Activated T-helper 17 cell treated with anti-CD3 and anti-CD28 coated beads, Interleukin-2, amount 50 U/mL, for 72 hours (primary cell): ENCODE measurements around the gene GNG13. TPM values are rescaled to one million over a fixed set of nuclear protein-coding genes. Genes with fewer than 3 reads are reported as not detected.
A peak's percentile ranks its signal among the peaks of the same experiment; 100 is the strongest.
"Not testable (repeated sequence)": the region's sequence is repeated elsewhere in the genome, so short reads cannot be mapped to it uniquely, and the experiment has no call there.

ENCODE experiments used
- ATAC-seq: fragments of 150-1000 bp; cut with Tn5 transposase; replicated peaks from 2 replicates; pipeline ENCODE4 v1.10.0; 2021; ENCODE audit warnings: mild to moderate bottlenecking, moderate library complexity
- H3K27ac Mint-ChIP-seq: one replicate; pipeline ENCODE4 v1.8.0; 2022; ENCODE audit warnings: mixed read lengths
- H3K27me3 Mint-ChIP-seq: one replicate; pipeline ENCODE4 v1.8.0; 2022; ENCODE audit warnings: mixed read lengths
- H3K36me3 Mint-ChIP-seq: one replicate; pipeline ENCODE4 v1.8.0; 2022; ENCODE audit warnings: low read depth, mild to moderate bottlenecking, mixed read lengths
- H3K4me1 Mint-ChIP-seq: one replicate; pipeline ENCODE4 v1.8.0; 2022; ENCODE audit warnings: mixed read lengths
- H3K4me3 Mint-ChIP-seq: one replicate; pipeline ENCODE4 v1.8.0; 2022; ENCODE audit warnings: mild to moderate bottlenecking, mixed read lengths
- H3K9me3 Mint-ChIP-seq: one replicate; pipeline ENCODE4 v1.8.0; 2022; ENCODE audit warnings: mixed read lengths
- total RNA-seq, 2 donors: library from RNA; stranded (reverse); gene quantifications; one replicate each; pipeline ENCODE4 v1.2.3, GENCODE V29; 2022

GNG13 gene
- total RNA-seq, 2 donors from 2014 or later = not detected

DNA sequence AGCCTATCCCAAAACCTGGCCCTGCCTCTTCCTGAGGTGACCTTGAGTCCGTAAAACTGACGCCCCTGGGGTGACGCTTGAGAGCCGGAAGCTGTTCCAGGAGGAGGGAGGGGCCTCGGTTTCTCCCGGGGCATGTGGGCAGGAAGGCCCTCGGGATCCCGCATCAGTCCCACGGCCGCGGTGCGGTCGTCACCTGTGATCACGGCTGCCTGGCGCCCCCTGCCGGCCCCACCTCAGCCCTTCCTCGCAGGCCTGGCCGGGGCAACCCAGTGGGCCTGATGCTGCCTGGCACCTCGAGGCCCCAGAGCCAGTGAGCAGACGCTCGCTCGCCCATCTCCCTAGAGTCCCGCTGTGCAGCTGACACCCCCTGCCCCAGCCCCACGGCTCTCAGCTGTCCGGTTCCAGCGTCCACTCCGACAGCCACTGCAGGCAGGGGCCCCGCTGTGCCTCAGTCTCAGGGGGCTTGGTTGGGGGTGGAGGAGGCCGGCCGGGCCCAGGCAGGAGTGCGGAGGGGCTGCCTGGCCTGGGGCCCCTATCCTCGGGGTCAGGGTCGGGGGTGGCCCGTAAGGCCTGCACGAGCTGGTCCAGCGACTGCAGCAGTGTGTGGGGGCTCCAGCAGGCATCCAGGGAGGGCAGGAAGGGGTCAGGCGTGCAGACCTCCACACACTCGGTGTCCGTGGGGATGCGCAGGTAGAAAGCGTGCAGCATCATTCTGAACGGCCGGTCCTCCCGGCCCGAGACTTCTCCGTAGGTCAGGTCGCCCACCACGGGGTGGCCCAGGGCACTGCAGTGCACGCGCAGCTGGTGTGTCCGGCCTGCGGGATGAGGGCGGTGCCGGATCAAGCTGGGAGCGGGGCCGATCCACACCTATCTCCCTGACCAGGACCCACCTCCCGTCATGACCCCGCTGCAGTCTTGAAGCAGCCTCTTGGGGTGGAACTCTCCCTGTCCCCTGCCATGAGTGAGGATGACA lies 14.7 kb downstream of the GNG13 start:
- Mint-ChIP-seq H3K4me3 (peak overlapping the region; percentile 79), H3K9me3 (no peaks in the 10 kb centered on the region), H3K4me1 (no peaks in the 10 kb centered on the region), H3K27ac (no peak overlapping the region), H3K36me3 (peaks cover under 1% of the 10 kb centered on the region), H3K27me3 (no peaks in the 10 kb centered on the region)
- ATAC-seq = peak; percentile 37

DNA sequence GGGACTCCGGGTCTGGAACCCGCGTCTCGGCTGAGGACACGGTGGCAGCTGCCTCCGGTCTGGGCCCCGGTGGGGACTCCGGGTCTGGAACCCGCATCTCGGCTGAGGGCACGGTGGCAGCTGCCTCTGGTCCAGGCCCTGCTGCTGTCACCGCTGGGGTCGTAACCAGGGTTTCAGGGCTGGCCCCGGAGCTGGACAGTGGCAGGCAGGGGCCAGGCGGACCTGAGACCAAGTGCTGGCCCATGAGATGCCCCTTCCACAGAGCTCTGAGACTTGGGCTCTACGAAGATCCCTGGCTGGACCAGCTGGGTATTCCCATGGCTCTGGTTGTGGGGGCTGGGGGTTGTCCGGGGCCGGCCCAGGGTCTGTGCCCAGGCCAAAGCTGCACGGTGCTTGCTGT lies 16.1 kb downstream of the GNG13 start:
- Mint-ChIP-seq H3K27ac (no peak overlapping the region), H3K36me3 (no peaks in the 10 kb centered on the region), H3K4me1 (no peaks in the 10 kb centered on the region), H3K4me3 (no peak overlapping the region), H3K27me3 (no peaks in the 10 kb centered on the region), H3K9me3 (no peaks in the 10 kb centered on the region)
- no peak for ATAC-seq

DNA sequence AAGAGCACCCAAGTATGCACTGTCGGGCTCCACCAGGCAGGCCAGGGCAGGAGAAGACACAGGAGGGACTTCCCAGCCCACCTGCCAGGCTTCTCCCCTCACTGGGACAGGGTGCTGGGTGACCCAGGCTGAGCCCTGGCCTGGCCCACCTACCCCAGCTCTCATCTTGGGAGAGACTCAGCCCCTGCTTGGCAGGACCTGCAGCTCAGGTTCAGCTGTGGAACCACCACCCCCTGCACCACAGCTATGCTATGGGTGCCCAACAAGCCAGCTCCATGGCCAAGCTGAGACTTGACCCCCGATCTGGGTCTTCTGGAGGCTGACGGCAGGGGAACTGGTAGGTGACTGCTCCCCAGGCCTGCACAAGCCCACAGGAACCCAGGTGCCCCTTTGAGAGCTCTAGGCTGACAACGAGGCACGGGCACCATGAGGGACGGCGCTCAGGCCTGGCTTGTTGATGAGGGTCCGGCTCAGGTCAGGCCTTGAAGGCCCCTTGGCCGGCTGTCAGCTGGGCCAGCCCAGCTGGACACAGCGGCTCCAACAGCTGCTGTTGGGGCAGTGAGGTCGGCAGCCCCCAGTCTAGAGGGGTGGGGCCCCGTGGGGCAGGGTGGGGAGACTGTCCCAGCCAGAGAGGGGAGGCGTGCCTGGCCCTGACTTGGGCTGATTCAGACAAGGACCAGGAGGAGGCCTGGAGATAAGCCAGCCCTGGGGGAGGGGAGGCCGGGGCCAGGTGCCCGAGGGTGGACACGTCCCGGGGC lies 17.0 kb downstream of the GNG13 start:
- Mint-ChIP-seq H3K27me3 (no peaks in the 10 kb centered on the region), H3K36me3 (no peaks in the 10 kb centered on the region), H3K4me3 (no peak overlapping the region), H3K4me1 (no peaks in the 10 kb centered on the region), H3K9me3 (no peaks in the 10 kb centered on the region), H3K27ac (no peak overlapping the region)
- ATAC-seq = no peak

DNA sequence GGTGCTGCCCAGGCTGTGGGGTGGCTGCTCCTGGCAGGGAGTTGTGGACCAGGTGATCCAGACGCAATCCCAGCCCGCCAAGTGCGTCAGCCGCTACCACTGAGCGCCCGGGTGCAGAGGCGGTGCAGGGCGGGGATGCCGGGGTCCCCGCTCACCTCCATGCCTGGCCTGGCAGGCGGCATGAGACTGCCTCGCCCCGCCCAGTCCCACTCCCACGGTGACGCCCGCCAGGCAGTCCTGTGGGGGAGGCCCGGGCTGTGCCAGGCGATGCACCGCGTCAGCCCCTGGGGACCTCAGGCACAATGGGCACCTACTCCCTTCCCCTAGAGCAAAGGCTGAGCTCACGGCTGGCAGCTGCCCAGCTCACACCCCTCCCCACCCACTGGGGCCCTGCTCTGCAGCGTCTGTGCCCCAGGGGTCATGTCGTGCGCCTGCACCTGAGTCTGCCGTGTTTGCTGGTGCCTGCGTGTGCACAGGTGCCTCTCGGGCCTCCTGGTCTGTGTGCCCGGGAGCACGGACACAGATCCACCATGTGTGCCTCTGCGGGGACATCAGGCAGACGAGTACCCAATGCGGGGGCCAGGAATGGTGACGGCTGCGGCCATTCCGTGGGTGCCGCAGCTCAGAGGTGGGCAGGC lies 17.6 kb downstream of the GNG13 start:
- H3K9me3 Mint-ChIP-seq = no peaks in the 10 kb centered on the region
- no peaks in the 10 kb centered on the region for H3K4me1 Mint-ChIP-seq
- peaks cover under 1% of the 10 kb centered on the region for H3K27me3 Mint-ChIP-seq
- no peak for ATAC-seq
- H3K36me3 Mint-ChIP-seq = no peaks in the 10 kb centered on the region
- H3K27ac Mint-ChIP-seq = no peak overlapping the region
- no peak overlapping the region for H3K4me3 Mint-ChIP-seq

DNA sequence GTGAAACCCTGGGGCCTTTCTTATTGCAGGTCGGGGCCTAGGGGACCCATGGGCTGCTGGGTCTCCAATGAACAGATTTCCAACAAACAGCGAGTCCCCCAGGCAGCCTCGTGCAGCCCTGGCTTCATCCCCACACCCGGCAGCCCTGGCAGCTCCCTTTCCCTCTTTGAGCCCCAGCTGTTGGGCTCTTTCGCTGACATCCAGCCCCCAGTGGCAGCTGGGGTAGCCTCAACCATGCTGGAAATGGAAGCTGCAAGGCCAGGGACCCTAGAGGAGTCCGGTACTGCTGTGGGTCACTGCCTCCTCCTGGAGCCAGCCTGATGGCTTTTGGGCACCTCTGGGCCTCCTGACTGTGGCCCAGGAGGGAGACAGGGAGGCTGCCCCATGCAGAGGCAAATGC lies 18.3 kb downstream of the GNG13 start:
- Mint-ChIP-seq H3K27me3 (peaks cover 3% of the 10 kb centered on the region), H3K36me3 (no peaks in the 10 kb centered on the region), H3K4me3 (no peak overlapping the region), H3K9me3 (no peaks in the 10 kb centered on the region), H3K4me1 (no peaks in the 10 kb centered on the region), H3K27ac (no peak overlapping the region)
- no peak for ATAC-seq

DNA sequence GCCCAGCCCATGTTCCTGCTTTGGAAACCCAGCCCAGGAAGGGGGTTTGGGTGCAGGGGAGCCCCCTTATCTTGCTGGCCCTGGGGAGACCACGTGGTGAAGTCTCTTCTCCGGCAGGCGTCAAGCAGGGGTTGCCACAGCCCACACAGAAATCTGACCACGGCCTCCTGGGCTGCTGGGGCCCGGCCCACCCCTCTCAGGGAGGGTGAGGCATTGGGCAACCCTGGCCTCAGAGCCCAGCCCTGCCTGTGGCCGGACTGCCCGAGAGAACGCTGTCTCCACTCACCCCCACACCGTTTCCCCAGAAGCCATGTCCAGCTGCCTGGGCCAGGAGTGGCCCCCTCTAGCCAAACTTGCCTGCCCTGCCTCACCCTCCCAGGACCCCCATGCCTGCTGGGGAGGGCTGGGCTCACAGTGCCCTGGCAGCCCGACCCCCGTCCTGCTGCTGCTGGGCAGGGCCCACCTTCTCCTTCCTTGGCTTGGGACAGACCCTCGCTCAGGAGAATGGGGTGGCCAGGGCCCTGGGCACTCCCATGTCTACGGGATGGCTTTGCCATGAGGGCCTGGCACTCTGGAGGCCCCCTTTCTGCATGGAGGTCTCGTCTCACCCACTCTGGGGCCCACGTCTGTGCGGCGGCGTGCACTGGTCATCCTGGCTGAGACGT lies 19.1 kb downstream of the GNG13 start:
- Mint-ChIP-seq H3K27me3 (peaks cover 3% of the 10 kb centered on the region), H3K4me1 (no peaks in the 10 kb centered on the region), H3K4me3 (no peak overlapping the region), H3K36me3 (no peaks in the 10 kb centered on the region), H3K27ac (no peak overlapping the region), H3K9me3 (no peaks in the 10 kb centered on the region)
- ATAC-seq = no peak

DNA sequence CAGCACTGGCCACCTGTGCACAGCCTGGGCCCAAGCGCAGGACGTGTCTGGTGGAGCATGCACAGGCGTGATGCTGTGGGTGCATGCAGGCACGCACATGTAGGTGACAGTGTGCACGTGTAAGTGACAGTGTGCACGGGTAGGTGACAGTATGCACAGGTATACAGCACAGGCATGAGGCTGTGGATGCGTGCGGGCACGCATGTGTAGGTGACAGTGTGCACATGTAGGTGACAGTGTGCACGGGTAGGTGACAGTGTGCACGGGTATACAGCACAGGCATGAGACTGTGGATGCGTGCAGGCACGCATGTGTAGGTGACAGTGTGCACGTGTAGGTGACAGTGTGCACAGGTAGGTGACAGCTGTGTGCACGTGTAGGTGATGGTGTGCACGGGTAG lies 20.2 kb downstream of the GNG13 start:
- no peaks in the 10 kb centered on the region for H3K4me1 Mint-ChIP-seq
- H3K9me3 Mint-ChIP-seq = no peaks in the 10 kb centered on the region
- H3K27ac Mint-ChIP-seq = no peak overlapping the region
- H3K4me3 Mint-ChIP-seq = no peak overlapping the region
- H3K36me3 Mint-ChIP-seq = no peaks in the 10 kb centered on the region
- H3K27me3 Mint-ChIP-seq = peaks cover 3% of the 10 kb centered on the region
- ATAC-seq = no peak

DNA sequence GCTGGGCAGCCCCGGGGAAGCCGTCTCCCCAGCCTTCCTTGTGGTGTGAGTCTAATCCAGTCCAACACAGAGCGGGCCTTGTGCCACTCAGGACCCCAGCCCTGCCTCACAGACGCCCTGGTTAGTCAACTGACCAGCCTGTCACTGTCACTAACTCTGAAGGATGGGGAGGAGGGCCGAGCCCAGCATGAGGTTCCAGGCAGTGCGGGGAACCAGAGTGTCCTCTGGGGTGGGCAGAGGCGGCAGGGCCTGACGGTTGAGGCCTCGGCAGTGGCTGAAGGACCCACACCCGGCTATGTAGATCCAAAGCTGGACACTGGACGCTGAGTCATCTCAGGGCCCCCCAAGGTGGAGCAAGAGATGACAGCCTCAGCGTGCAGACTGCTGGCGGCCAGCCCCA lies 21.0 kb downstream of the GNG13 start:
- Mint-ChIP-seq H3K4me3 (no peak overlapping the region), H3K9me3 (no peaks in the 10 kb centered on the region), H3K36me3 (no peaks in the 10 kb centered on the region), H3K4me1 (no peaks in the 10 kb centered on the region), H3K27ac (no peak overlapping the region), H3K27me3 (peaks cover 3% of the 10 kb centered on the region)
- ATAC-seq = no peak

DNA sequence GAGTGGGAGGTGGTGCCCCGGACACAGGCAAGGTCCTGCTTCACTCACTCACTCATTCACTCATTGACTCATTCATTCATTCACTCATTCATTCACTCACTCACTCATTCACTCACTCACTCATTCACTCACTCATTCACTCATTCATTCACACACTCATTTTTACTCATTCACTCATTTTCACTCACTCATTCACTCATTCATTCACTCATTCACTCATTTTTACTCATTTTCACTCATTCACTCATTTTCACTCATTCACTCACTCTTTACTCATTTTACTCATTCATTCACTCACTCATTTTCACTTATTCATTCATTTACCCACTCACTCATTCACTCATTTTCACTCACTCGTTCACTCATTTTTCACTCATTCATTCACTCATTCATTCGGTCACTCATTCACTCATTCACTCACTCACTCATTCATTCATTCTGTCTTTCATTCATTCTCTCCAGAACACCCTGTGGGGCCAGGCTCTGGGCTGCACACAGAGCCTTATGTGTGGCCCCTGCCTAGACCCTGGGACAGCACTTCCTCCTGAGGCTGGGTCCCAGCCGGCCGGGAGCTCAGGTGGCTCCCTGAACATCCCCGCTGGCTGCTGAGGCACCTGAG lies 21.5 kb downstream of the GNG13 start:
- Mint-ChIP-seq H3K4me1 (no peaks in the 10 kb centered on the region), H3K9me3 (no peaks in the 10 kb centered on the region), H3K4me3 (no peak overlapping the region), H3K27ac (no peak overlapping the region), H3K27me3 (peaks cover 3% of the 10 kb centered on the region), H3K36me3 (no peaks in the 10 kb centered on the region)
- peak; percentile 35 for ATAC-seq

DNA sequence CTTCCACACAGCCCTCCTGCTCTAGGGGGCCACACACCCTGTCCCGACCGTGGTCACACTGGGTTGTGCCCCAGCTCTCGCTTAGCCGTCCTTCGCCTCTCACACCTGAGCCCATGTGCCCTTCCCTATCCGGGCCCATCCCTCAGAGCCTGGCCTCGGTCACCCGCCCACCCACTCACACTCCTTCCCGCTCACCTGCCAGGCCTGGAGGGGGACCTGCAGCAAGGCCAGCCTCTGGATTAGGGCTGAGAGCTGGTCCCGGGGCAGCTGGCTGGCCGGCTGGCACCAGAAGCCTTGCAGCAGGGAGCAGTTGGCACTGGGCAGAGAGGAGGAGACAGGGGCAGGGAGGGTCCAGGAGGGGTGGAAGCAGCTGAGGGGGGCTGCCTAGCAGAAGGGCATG lies 22.1 kb downstream of the GNG13 start:
- H3K4me3 Mint-ChIP-seq = no peak overlapping the region
- H3K4me1 Mint-ChIP-seq = no peaks in the 10 kb centered on the region
- peaks cover 3% of the 10 kb centered on the region for H3K27me3 Mint-ChIP-seq
- no peaks in the 10 kb centered on the region for H3K9me3 Mint-ChIP-seq
- no peak for ATAC-seq
- no peaks in the 10 kb centered on the region for H3K36me3 Mint-ChIP-seq
- no peak overlapping the region for H3K27ac Mint-ChIP-seq

DNA sequence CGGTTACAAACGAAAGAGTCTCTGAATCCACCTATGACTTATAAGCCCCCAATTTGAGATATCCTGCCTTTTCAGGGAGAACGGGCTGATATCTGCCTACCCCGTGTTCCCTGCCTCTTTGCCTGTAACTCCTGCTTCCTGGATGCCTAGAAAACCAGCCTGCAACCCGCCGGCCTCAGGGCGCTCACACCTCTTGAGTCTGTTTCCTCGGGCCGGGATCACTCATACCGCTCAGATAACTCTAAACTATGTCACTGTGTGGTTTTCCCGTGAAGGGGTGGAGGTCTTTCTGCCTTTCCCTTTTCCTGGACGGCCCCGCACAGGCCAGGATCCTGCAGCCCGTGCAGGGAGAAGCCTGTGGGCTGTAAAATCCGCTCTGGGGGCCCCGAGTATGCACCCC lies 22.7 kb downstream of the GNG13 start:
- no peaks in the 10 kb centered on the region for H3K36me3 Mint-ChIP-seq
- H3K4me3 Mint-ChIP-seq = no peak overlapping the region
- no peaks in the 10 kb centered on the region for H3K9me3 Mint-ChIP-seq
- ATAC-seq = no peak
- H3K4me1 Mint-ChIP-seq = no peaks in the 10 kb centered on the region
- H3K27me3 Mint-ChIP-seq = peaks cover 3% of the 10 kb centered on the region
- H3K27ac Mint-ChIP-seq = no peak overlapping the region

DNA sequence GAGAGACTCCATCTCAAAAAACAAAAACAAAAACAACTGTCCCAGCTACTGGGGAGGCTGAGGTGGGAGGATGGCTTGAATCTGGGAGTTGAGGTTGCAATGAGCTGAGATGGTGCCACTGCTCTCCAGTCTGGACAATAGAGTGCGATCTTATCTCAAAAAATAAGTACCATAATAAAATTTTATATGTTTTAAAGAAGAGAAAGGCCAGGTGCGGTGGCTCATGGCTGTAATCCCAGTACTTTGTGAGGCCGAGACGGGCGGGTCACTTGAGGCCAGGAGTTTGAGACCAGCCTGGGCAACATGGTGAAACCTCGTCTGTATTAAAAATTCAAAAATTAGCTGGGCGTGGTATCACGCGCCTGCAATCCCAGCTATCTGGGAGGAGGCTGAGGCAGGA lies 23.7 kb downstream of the GNG13 start:
- ATAC-seq = no peak
- H3K9me3 Mint-ChIP-seq = no peaks in the 10 kb centered on the region

DNA sequence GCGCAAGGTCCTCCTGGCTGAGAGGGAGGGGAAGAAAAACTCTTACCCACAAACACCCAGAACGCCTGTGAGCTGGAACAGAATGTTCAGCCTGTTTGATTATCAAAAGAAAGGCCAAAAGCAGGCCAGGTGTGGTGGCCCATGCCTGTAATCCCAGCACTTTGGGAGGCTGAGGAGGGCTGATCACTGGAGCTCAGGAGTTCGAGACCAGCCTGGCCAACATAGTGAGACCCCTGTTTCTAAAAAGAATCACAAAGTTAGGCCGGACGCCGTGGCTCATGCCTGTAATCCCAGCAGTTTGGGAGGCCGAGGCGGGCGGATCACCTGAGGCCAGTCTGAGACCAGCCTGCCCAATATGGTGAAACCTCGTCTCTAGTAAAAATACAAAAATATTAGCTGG lies 24.2 kb downstream of the GNG13 start:
- not testable (repeated sequence) for ATAC-seq, H3K4me1 Mint-ChIP-seq, H3K36me3 Mint-ChIP-seq, H3K4me3 Mint-ChIP-seq, H3K27ac Mint-ChIP-seq, H3K27me3 Mint-ChIP-seq, H3K9me3 Mint-ChIP-seq

More for the DNA sequence above, 23.7 kb downstream of the GNG13 start:
- Mint-ChIP-seq H3K4me1 (no peaks in the 10 kb centered on the region), H3K36me3 (no peaks in the 10 kb centered on the region), H3K4me3 (no peak overlapping the region), H3K27ac (no peak overlapping the region), H3K27me3 (peaks cover 3% of the 10 kb centered on the region)

DNA sequence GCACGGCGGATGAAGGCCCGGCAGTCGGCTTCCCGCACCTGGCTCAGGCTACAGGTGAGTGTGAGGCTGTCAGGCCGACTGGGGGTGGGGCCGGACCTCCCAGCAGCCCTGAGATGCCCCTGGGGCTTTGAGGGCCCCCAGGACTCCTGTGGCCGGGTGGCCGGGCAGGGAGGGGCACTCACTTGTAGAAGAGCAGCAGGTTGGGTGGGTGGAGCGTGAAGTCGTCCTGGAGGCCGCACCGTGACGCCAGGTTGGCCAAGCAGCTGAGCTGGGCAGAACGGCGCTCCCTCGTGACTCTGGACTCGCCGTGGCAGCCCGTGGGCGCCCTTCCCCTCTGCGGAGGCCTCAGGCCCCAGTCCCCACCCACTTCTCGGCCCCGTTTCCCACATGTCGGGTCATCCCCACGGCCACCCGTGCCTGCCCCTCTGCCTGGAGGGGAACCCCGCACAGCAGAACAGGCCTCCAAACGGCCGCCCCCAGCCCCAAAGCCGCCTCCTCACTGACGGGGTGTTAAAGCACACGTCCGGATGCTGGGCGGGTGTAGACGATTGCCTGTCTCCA lies 25.2 kb downstream of the GNG13 start:
- no peak for ATAC-seq
- Mint-ChIP-seq H3K27ac (no peak overlapping the region), H3K4me1 (no peaks in the 10 kb centered on the region), H3K27me3 (peaks cover 3% of the 10 kb centered on the region), H3K9me3 (no peaks in the 10 kb centered on the region), H3K4me3 (no peak overlapping the region), H3K36me3 (no peaks in the 10 kb centered on the region)
